ENCODE data around the gene LIN28B. TPM values are rescaled to one million over a fixed set of nuclear protein-coding genes. Genes with fewer than 3 reads are reported as not detected.
"Not testable (repeated sequence)": the region's sequence is repeated elsewhere in the genome, so short reads cannot be mapped to it uniquely, and the experiment has no call there.

LIN28B gene
- total and polyA plus RNA-seq, 4 donors = 2.8 TPM; not detected in 3

DNA sequence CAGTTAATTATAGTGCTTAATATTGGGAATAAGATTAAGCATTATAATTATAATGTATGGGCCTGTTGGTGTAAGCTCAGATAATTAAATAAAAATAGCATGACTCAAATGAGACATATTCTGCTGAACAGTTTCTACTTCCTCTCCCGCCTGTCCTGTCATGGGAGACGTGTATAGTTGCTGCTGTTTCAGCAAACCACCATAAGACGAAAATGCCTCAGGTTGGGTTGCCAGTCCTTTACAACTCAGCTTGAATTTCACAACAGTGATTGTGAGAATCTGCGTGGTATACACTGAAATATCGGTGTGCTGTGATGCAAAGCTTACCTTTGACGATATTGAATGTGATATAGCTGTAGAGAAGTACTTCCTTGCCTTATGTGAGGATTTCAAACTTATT lies 123.4 kb downstream of the LIN28B start:
- H3K4me3 ChIP-seq (ENCODE audit: low read depth in 1 of 3, low read length in 3 of 3) = no peak overlapping the region
- TF ChIP-seq, protein P1, sequence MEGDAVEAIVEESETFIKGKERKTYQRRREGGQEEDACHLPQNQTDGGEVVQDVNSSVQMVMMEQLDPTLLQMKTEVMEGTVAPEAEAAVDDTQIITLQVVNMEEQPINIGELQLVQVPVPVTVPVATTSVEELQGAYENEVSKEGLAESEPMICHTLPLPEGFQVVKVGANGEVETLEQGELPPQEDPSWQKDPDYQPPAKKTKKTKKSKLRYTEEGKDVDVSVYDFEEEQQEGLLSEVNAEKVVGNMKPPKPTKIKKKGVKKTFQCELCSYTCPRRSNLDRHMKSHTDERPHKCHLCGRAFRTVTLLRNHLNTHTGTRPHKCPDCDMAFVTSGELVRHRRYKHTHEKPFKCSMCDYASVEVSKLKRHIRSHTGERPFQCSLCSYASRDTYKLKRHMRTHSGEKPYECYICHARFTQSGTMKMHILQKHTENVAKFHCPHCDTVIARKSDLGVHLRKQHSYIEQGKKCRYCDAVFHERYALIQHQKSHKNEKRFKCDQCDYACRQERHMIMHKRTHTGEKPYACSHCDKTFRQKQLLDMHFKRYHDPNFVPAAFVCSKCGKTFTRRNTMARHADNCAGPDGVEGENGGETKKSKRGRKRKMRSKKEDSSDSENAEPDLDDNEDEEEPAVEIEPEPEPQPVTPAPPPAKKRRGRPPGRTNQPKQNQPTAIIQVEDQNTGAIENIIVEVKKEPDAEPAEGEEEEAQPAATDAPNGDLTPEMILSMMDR (IDR thresholded peaks at IDR 0.05; ENCODE audit: low read depth, low read length, missing input control) = no peak
- TF ChIP-seq HNF4G (IDR thresholded peaks at IDR 0.05) = no peak
- no peak for TF ChIP-seq FOXA2 (IDR thresholded peaks at IDR 0.05)
- no peak for TF ChIP-seq JUND (IDR thresholded peaks at IDR 0.05)
- TF ChIP-seq, protein P2, sequence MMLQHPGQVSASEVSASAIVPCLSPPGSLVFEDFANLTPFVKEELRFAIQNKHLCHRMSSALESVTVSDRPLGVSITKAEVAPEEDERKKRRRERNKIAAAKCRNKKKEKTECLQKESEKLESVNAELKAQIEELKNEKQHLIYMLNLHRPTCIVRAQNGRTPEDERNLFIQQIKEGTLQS (IDR thresholded peaks at IDR 0.05) = no peak
- no peak for TF ChIP-seq RAD21 (IDR thresholded peaks at IDR 0.05)
- TF ChIP-seq YY1 (IDR thresholded peaks at IDR 0.05) = no peak
- no peak for TF ChIP-seq RXRA (IDR thresholded peaks at IDR 0.05)
- DNase-seq (ENCODE audit: low spot score) = no peak
- H3K27me3 ChIP-seq (ENCODE audit: control insufficient read depth in 4 of 4, insufficient read depth in 4 of 4, low read length in 3 of 4) = peaks cover 0 to 4% (median 2%) of the 10 kb centered on the region in 4 donors
- no peaks in the 10 kb centered on the region for H3K9me3 ChIP-seq (ENCODE audit: control insufficient read depth in 4 of 4, low read length in 3 of 4)
- H3K27ac ChIP-seq (ENCODE audit: low read depth in 1 of 2, low read length in 2 of 2) = no peak overlapping the region
- no peaks in the 10 kb centered on the region for H3K4me1 ChIP-seq (ENCODE audit: control insufficient read depth in 4 of 4, insufficient read depth in 4 of 4, low read length in 3 of 4)
- H3K9ac ChIP-seq (ENCODE audit: low read depth in 1 of 2, low read length in 2 of 2) = no peak overlapping the region
- H3K36me3 ChIP-seq (ENCODE audit: control insufficient read depth in 4 of 4, insufficient read depth in 3 of 4, low read depth in 1 of 4, low read length in 3 of 4) = no peaks in the 10 kb centered on the region
- 78% methylated on average over 6 of the region's 6 CpGs for WGBS

DNA sequence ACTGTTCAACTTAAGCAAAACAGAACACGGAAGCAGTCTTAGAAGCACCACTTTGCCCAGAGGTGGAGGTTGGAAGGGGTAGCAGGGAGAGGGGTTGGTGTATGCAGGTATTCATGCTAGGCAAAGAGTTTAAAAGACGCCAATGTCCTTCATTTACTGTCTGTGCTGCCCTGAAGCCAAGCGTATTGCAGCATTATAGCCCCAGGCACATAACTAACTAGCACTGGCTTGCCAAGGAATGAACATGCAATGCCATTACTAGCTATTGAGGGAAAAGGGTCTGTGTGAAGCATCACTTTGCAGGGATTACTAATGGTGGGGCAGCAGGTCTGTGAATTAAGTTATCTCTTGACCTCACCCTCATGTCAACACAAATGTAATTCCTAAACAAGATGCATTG lies 124.8 kb downstream of the LIN28B start:
- H3K27me3 ChIP-seq (ENCODE audit: control insufficient read depth in 4 of 4, insufficient read depth in 4 of 4, low read length in 3 of 4); H3K27ac ChIP-seq (ENCODE audit: low read depth in 1 of 2, low read length in 2 of 2); DNase-seq (ENCODE audit: low spot score); H3K4me1 ChIP-seq (ENCODE audit: control insufficient read depth in 4 of 4, insufficient read depth in 4 of 4, low read length in 3 of 4); H3K36me3 ChIP-seq (ENCODE audit: control insufficient read depth in 4 of 4, insufficient read depth in 3 of 4, low read depth in 1 of 4, low read length in 3 of 4); H3K9me3 ChIP-seq (ENCODE audit: control insufficient read depth in 4 of 4, low read length in 3 of 4); H3K9ac ChIP-seq (ENCODE audit: low read depth in 1 of 2, low read length in 2 of 2); H3K4me3 ChIP-seq (ENCODE audit: low read depth in 1 of 3, low read length in 3 of 3): not testable (repeated sequence)
- 57% methylated on average over 3 of the region's 3 CpGs for WGBS

DNA sequence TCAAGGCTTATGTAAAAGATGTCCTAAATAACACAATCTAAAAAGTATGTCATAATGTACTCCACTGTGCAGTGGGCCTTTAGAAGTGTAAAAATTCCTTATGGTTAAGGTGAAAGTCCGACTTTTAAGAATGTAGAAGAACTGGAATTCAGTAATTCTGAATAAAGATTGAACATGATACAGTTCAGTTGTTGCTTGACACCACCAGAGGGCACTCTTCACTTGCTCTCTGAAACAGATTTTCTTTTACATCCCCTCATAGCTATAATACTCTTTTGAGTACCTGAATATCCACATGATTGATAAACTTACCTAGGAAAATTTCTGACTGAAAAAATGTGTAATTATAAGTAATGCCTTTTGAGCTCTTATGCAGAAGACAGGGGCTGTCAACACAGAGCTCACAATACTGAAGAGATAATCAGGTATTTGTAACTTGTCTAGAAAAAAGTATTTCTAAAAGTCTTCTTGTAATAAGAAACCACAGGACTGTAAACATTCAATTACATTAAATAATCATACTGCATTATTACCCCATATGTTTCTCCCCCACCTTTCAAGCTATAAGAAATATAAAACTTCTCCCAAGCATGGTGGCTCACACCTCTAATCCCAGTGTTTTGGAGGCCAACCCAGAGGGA lies 130.8 kb downstream of the LIN28B start:
- H3K9ac ChIP-seq (ENCODE audit: low read depth in 1 of 2, low read length in 2 of 2) = no peak overlapping the region
- no peak for DNase-seq (ENCODE audit: low spot score)
- no peaks in the 10 kb centered on the region for H3K27me3 ChIP-seq (ENCODE audit: control insufficient read depth in 4 of 4, insufficient read depth in 4 of 4, low read length in 3 of 4)
- no peak overlapping the region for H3K27ac ChIP-seq (ENCODE audit: low read depth in 1 of 2, low read length in 2 of 2)
- WGBS = 1% methylated on average over 1 of the region's 1 CpG
- no peaks in the 10 kb centered on the region for H3K9me3 ChIP-seq (ENCODE audit: control insufficient read depth in 4 of 4, low read length in 3 of 4)
- no peaks in the 10 kb centered on the region for H3K36me3 ChIP-seq (ENCODE audit: control insufficient read depth in 4 of 4, insufficient read depth in 3 of 4, low read depth in 1 of 4, low read length in 3 of 4)
- TF ChIP-seq RXRA (IDR thresholded peaks at IDR 0.05) (no peak), TAF1 (conservative IDR thresholded peaks at IDR 0.05) (no peak), RAD21 (IDR thresholded peaks at IDR 0.05) (peak; percentile 94 to 95)
- TF ChIP-seq, protein P1 (IDR thresholded peaks at IDR 0.05; ENCODE audit: low read depth, low read length, missing input control) = peak; percentile 87
- H3K4me3 ChIP-seq (ENCODE audit: low read depth in 1 of 3, low read length in 3 of 3) = no peak overlapping the region
- H3K4me1 ChIP-seq (ENCODE audit: control insufficient read depth in 4 of 4, insufficient read depth in 4 of 4, low read length in 3 of 4) = no peaks in the 10 kb centered on the region
